ENCODE results near the gene PTH2R.

GRCh38 chr2:208515099-208515498 lies 108.5 kb downstream of the PTH2R start:
- TF ChIP-seq GATA2 (IDR thresholded peaks at IDR 0.05; ENCODE audit: low read depth, low read length) (no peak), GATA3 (IDR thresholded peaks at IDR 0.05; ENCODE audit: low read depth, low read length) (no peak)
